A172 (cell line): ENCODE data around the gene NKD1. TPM values are rescaled to one million over a fixed set of nuclear protein-coding genes. Genes with fewer than 3 reads are reported as not detected.

ENCODE experiments used
- DNase-seq: peaks from one replicate; pipeline ENCODE4 v3.0.0-alpha.2; 2015; ENCODE audit warnings: low spot score
- total RNA-seq: library from RNA; depleted of rRNA; stranded (reverse); fragments of >200 nt; shearing (Covaris generic); gene quantifications from 2 replicates; pipeline ENCODE4 v1.2.3, GENCODE V29; 2014

The NKD1 gene
- total RNA-seq, 1 experiment from 2014 or later = 0.10 TPM

- no peak for DNase-seq
These were observed 9.7 kb upstream of the NKD1 start for GRCh38 chr16:50538411-50539052.

GRCh38 chr16:50539053-50539695 lies 9.0 kb upstream of the NKD1 start:
- DNase-seq = no peak

GRCh38 chr16:50539822-50540710 lies 8.1 kb upstream of the NKD1 start:
- DNase-seq = no peak

- DNase-seq = no peak
These were observed 7.5 kb upstream of the NKD1 start for GRCh38 chr16:50540711-50541007.

- no peak for DNase-seq
These were observed 5.5 kb upstream of the NKD1 start for GRCh38 chr16:50542703-50543102.

GRCh38 chr16:50546125-50546524 lies 2.1 kb upstream of the NKD1 start:
- no peak for DNase-seq

- no peak for DNase-seq
These were observed 664 bp upstream of the NKD1 start for GRCh38 chr16:50547340-50548124.

GRCh38 chr16:50548909-50549560 lies 839 bp downstream of the NKD1 start:
- no peak for DNase-seq

- DNase-seq = no peak
These were observed 1.3 kb downstream of the NKD1 start for GRCh38 chr16:50549561-50549915.

GRCh38 chr16:50550035-50550434 lies 1.8 kb downstream of the NKD1 start:
- no peak for DNase-seq

- DNase-seq = no peak
These were observed 2.9 kb downstream of the NKD1 start for GRCh38 chr16:50550866-50551641.

GRCh38 chr16:50552476-50553101 lies 4.4 kb downstream of the NKD1 start:
- DNase-seq = no peak

GRCh38 chr16:50553182-50553710 lies 5.0 kb downstream of the NKD1 start:
- DNase-seq = no peak

- no peak for DNase-seq
These were observed 5.7 kb downstream of the NKD1 start for GRCh38 chr16:50553731-50554360.

GRCh38 chr16:50555269-50555875 lies 7.2 kb downstream of the NKD1 start:
- DNase-seq = no peak

GRCh38 chr16:50555952-50556673 lies 7.9 kb downstream of the NKD1 start:
- DNase-seq = no peak

- no peak for DNase-seq
These were observed 8.8 kb downstream of the NKD1 start for GRCh38 chr16:50557046-50557445.

GRCh38 chr16:50558913-50559312 lies 10.7 kb downstream of the NKD1 start:
- no peak for DNase-seq

- no peak for DNase-seq
These were observed 11.1 kb downstream of the NKD1 start for GRCh38 chr16:50559342-50559741.
